Ascending aorta (tissue), 2 donors: ENCODE data around the gene YARS1. TPM values are rescaled to one million over a fixed set of nuclear protein-coding genes. Genes with fewer than 3 reads are reported as not detected.

ENCODE experiments used
- DNase-seq, 2 donors: peaks; one replicate each; pipeline ENCODE4 v3.0.0-alpha.2; 2019; ENCODE audit warnings: low spot score in 2 of 2
- H3K27ac ChIP-seq, 2 donors: fragments of 200-600 bp; sonication (generic); one replicate each; pipeline ENCODE4 v1.5.1; 2016 to 2017; ENCODE audit warnings: mild to moderate bottlenecking in 1 of 2
- H3K27me3 ChIP-seq: fragments of 200-600 bp; sonication (generic); one replicate; pipeline ENCODE4 v1.5.1; 2017
- H3K36me3 ChIP-seq, 2 donors: fragments of 200-600 bp; sonication (generic); one replicate each; pipeline ENCODE4 v1.5.1; 2016
- H3K4me1 ChIP-seq, 2 donors: fragments of 200-600 bp; sonication (generic); one replicate each; pipeline ENCODE4 v1.5.1; 2016 to 2017; ENCODE audit warnings: mild to moderate bottlenecking in 1 of 2
- H3K4me3 ChIP-seq, 2 donors: fragments of 200-600 bp; sonication (generic); one replicate each; pipeline ENCODE4 v1.5.1; 2016 to 2017; ENCODE audit warnings: mild to moderate bottlenecking in 1 of 2
- H3K9me3 ChIP-seq, 2 donors: fragments of 200-600 bp; sonication (generic); one replicate each; pipeline ENCODE4 v1.5.1; 2016
- CTCF ChIP-seq, 3 experiments: fragments of 200-600 bp in 2 of 3; fragments of 450-650 bp in 1 of 3; sonication (generic) in 2 of 3; IDR thresholded peaks; one replicate each; pipeline ENCODE4 v1.5.1; 2016 to 2019; ENCODE audit warnings: antibody characterized with exemption in 3 of 3, mild to moderate bottlenecking in 1 of 3, moderate library complexity in 1 of 3
- intact Hi-C: fragments of 100-400 bp; cut with DNase I; formaldehyde crosslinking; loops from one replicate; pipeline ENCODE4 v1.15.1; 2023
- total RNA-seq: library from RNA; depleted of rRNA; stranded (reverse); fragments of >200 nt; gene quantifications from one replicate; pipeline ENCODE4 v1.1.0, GENCODE V29; 2016

Gene YARS1
- total RNA-seq, 1 donor from 2014 or later: 48.9 TPM

DNA sequence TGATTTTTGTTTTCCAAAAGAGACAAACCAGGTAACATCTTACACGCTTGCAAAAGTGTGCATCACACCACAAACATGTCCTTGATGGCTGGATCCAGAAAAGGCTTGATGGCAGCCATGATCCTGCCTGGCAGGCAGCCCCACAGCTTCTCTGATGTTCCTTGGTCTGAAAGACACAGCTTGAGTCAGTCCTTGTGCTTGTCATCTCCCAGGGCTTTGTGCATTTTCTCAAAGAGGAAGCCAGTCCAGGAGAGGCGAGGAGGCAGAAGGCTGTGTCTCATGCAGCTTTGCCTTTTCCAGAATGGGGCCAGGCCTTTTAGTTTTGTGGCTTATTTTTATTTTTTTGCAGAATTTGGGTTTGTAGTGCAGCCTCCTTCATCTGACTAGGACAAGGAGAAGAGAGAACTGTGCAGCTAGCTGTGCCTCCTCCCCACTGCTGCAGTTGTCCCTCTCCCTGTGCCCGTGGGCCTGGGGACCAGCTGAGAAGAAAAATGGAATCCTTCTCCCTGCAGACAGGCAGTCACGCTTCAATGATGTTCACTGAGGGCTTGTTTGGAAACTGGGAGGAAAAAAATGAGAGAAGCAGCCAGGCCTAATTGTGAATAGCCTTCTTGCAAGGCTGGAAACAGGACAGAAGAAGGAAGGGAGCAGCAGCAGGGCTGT, 46.2 kb upstream of the YARS1 start:
- peak in 1 of 2 donors; percentile 24 for DNase-seq

DNA sequence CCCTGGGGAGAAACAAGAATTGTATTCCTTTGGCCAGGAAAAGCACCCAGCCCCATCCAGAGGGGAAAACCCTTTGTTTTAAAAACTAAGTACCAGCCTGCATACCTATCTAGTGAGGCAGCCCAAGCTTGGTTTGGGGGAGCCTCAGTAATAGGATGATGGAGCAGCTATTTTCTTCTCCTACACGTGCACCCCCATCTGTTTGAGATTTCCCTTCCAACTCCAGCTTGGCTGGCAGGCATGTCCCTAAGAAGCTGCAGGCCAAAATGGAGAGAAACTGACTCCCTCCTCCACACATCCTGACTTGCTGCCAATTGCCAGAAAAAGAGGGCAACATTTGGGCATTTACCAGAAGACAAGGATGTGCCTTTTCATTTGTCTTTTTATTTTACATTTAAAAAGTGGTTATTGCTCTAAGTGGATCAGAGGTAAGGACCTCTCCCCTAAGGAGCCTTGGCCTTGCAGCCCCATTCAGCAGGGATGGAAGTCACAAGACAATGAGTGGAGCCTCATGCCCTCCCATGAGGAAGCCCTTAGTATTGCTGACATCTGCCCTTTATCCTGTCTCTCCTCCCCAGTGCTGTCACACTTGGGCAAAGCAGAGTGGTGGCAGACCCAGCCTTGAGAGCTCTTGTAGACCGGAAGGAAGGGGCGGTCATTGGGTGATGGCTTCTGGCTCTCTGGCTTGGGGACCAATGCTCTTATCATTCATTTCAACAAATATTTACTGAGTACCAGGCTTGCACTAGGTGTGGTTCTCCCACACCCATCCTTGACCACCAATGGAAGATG, 44.9 kb upstream of the YARS1 start:
- H3K27me3 ChIP-seq: no peaks in the 10 kb centered on the region
- no peak overlapping the region for H3K4me3 ChIP-seq
- H3K36me3 ChIP-seq: peaks cover 7 to 14% of the 10 kb centered on the region in 2 donors
- intact Hi-C loops: no loop called here
- peaks cover 20 to 50% of the 10 kb centered on the region in 2 donors for H3K4me1 ChIP-seq
- no peaks in the 10 kb centered on the region for H3K9me3 ChIP-seq
- TF ChIP-seq CTCF (IDR thresholded peaks at IDR 0.05): no peak
- peak in 1 of 2 donors; percentile 50 for DNase-seq
- H3K27ac ChIP-seq: peak overlapping the region; percentile 36 to 83

More for the DNA sequence above, 46.2 kb upstream of the YARS1 start:
- no peaks in the 10 kb centered on the region for H3K9me3 ChIP-seq
- H3K27me3 ChIP-seq: no peaks in the 10 kb centered on the region
- H3K4me3 ChIP-seq: no peak overlapping the region
- peaks cover 0 to 2% of the 10 kb centered on the region in 2 donors for H3K36me3 ChIP-seq
- peaks cover 20 to 50% of the 10 kb centered on the region in 2 donors for H3K4me1 ChIP-seq
- peak overlapping the region; percentile 67 to 83 for H3K27ac ChIP-seq
- TF ChIP-seq CTCF (IDR thresholded peaks at IDR 0.05): no peak
- intact Hi-C loops: no loop called here

DNA sequence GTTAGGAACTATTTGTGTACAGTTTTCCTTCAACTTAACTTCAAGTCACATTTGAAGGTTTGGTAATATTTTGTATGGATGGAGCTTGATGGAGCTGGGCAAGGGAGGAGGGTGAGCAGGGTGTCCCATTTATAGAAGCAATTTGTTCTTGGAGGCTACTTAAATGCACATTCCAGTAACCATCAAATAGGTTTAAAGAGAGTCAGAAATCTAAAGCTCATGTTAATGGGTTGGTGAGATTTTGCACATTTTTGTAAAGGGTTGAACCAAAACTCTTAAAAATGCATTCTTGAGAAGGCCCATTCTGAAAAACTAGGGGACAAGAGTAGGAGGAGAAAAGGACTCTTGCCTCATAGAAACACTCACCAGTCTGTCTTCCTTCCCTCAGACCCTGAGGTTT, 43.4 kb upstream of the YARS1 start:
- Histone ChIP-seq H3K4me1 (peaks cover 20 to 46% of the 10 kb centered on the region in 2 donors), H3K4me3 (no peak overlapping the region), H3K9me3 (no peaks in the 10 kb centered on the region), H3K36me3 (peaks cover 20 to 30% of the 10 kb centered on the region in 2 donors), H3K27ac (peak overlapping the region; percentile 36 to 61), H3K27me3 (no peaks in the 10 kb centered on the region)
- intact Hi-C loops: no loop called here
- no peak for TF ChIP-seq CTCF (IDR thresholded peaks at IDR 0.05)
- DNase-seq: no peak

DNA sequence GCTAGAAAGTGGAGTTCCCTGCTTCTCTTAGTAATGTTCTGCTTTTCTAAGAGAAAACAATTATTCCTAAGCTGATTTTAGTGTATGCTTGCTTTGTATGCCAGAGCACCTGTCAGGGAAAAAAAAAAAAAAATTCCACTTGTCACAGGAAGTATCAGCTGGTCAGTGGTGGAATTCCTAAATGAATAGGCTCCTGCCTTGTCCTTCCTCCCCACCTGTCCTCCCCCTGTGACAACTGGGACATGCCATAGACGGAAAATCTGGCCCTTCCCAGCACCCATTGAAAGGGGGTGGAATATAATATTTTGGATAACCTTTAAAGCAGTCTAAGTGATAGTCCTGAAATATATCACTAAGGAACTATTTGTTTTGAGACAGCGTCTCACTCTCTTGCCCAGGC, 42.8 kb upstream of the YARS1 start:
- H3K36me3 ChIP-seq: peaks cover 23 to 36% of the 10 kb centered on the region in 2 donors
- no peaks in the 10 kb centered on the region for H3K27me3 ChIP-seq
- no peaks in the 10 kb centered on the region for H3K9me3 ChIP-seq
- H3K4me1 ChIP-seq: peaks cover 17 to 39% of the 10 kb centered on the region in 2 donors
- intact Hi-C loops: no loop called here
- H3K27ac ChIP-seq: no peak overlapping the region
- no peak overlapping the region for H3K4me3 ChIP-seq
- DNase-seq: no peak
- TF ChIP-seq CTCF (IDR thresholded peaks at IDR 0.05): no peak

- peak in 1 of 2 donors; percentile 42 for DNase-seq
- Histone ChIP-seq H3K36me3 (peaks cover 31 to 41% of the 10 kb centered on the region in 2 donors), H3K27ac (no peak overlapping the region), H3K4me3 (no peak overlapping the region), H3K9me3 (no peaks in the 10 kb centered on the region), H3K4me1 (peaks cover 12 to 28% of the 10 kb centered on the region in 2 donors), H3K27me3 (no peaks in the 10 kb centered on the region)
- intact Hi-C loops: no loop called here
- TF ChIP-seq CTCF (IDR thresholded peaks at IDR 0.05): no peak
Measured at GRCh38 chr1:32858791-32859190, 41.6 kb upstream of the YARS1 start.
